Umbilical cord (tissue), 2 donors: ENCODE measurements around the gene CAMK2D. TPM values are rescaled to one million over a fixed set of nuclear protein-coding genes. Genes with fewer than 3 reads are reported as not detected.
A peak's percentile ranks its signal among the peaks of the same experiment; 100 is the strongest.
"Not testable (repeated sequence)": the region's sequence is repeated elsewhere in the genome, so short reads cannot be mapped to it uniquely, and the experiment has no call there.

Experiments used
- DNase-seq: peaks from one replicate; pipeline ENCODE4 v3.0.0-alpha.2; 2015; ENCODE audit warnings: low spot score
- total RNA-seq: library from RNA; depleted of rRNA; stranded (reverse); fragments of >200 nt; gene quantifications from one replicate; pipeline ENCODE4 v1.2.3, GENCODE V29; 2014; ENCODE audit warnings: low replicate concordance; ENCODE audit not compliant: insufficient read depth

Gene CAMK2D
- total RNA-seq, 1 donor from 2014 or later: 129 TPM

GRCh38 chr4:113730467-113731216 lies 30.9 kb downstream of the CAMK2D start:
- no peak for DNase-seq

GRCh38 chr4:113727802-113728201 lies 33.7 kb downstream of the CAMK2D start:
- DNase-seq: no peak

GRCh38 chr4:113725963-113726362 lies 35.6 kb downstream of the CAMK2D start:
- DNase-seq: no peak

- DNase-seq: no peak
Observed at GRCh38 chr4:113718252-113718651, 43.3 kb downstream of the CAMK2D start.

- no peak for DNase-seq
Observed at GRCh38 chr4:113711883-113712662, 49.5 kb downstream of the CAMK2D start.

GRCh38 chr4:113708250-113708649 lies 53.3 kb downstream of the CAMK2D start:
- no peak for DNase-seq

- no peak for DNase-seq
Observed at GRCh38 chr4:113707048-113707447, 54.5 kb downstream of the CAMK2D start.

GRCh38 chr4:113705097-113705496 lies 56.4 kb downstream of the CAMK2D start:
- not testable (repeated sequence) for DNase-seq

GRCh38 chr4:113702596-113702995 lies 58.9 kb downstream of the CAMK2D start:
- DNase-seq: not testable (repeated sequence)

- no peak for DNase-seq
Observed at GRCh38 chr4:113701169-113701568, 60.4 kb downstream of the CAMK2D start.

GRCh38 chr4:113700602-113701150 lies 60.9 kb downstream of the CAMK2D start:
- no peak for DNase-seq

GRCh38 chr4:113699772-113700171 lies 61.8 kb downstream of the CAMK2D start:
- no peak for DNase-seq

- DNase-seq: no peak
Observed at GRCh38 chr4:113697429-113697828, 64.1 kb downstream of the CAMK2D start.

GRCh38 chr4:113695328-113696169 lies 66.0 kb downstream of the CAMK2D start:
- no peak for DNase-seq

GRCh38 chr4:113694008-113694407 lies 67.5 kb downstream of the CAMK2D start:
- DNase-seq: no peak

GRCh38 chr4:113692809-113693411 lies 68.6 kb downstream of the CAMK2D start:
- DNase-seq: peak; percentile 73

- no peak for DNase-seq
Observed at GRCh38 chr4:113691676-113692075, 69.9 kb downstream of the CAMK2D start.

- DNase-seq: no peak
Observed at GRCh38 chr4:113689394-113689793, 72.1 kb downstream of the CAMK2D start.

- DNase-seq: no peak
Observed at GRCh38 chr4:113687067-113687718, 74.3 kb downstream of the CAMK2D start.

- DNase-seq: not testable (repeated sequence)
Observed at GRCh38 chr4:113685157-113685556, 76.4 kb downstream of the CAMK2D start.
